Measurements from ENCODE around the gene SDCCAG8.

The SDCCAG8 gene

DNA sequence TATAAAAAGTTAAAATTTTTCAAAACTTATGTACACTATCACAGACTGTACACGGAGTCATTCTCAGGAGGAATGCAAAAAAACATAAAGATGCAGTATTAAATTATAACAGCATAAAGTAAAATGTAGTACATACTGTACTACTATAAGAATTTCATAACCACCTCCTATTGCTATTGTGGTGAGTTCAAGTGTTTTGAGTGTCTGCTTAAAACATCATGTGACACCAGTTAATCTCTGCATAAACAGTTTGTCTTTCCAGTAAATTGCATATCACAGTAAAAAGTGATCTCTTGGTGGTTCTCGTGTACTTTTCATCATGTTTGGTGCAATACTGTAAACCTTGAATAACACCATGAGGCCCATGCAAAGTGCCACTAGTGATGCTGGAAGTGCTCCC, 45.2 kb downstream of the SDCCAG8 start:
- TF ChIP-seq, protein P1, sequence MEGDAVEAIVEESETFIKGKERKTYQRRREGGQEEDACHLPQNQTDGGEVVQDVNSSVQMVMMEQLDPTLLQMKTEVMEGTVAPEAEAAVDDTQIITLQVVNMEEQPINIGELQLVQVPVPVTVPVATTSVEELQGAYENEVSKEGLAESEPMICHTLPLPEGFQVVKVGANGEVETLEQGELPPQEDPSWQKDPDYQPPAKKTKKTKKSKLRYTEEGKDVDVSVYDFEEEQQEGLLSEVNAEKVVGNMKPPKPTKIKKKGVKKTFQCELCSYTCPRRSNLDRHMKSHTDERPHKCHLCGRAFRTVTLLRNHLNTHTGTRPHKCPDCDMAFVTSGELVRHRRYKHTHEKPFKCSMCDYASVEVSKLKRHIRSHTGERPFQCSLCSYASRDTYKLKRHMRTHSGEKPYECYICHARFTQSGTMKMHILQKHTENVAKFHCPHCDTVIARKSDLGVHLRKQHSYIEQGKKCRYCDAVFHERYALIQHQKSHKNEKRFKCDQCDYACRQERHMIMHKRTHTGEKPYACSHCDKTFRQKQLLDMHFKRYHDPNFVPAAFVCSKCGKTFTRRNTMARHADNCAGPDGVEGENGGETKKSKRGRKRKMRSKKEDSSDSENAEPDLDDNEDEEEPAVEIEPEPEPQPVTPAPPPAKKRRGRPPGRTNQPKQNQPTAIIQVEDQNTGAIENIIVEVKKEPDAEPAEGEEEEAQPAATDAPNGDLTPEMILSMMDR (IDR thresholded peaks at IDR 0.05; ENCODE audit: low read depth, low read length, missing control alignments): no peak
- in situ Hi-C loops (cut with HindIII; ENCODE audit: low pct_ligation_motif_present, low sequenced_read_pairs): no loop called here
- no peak overlapping the region for H3K4me3 ChIP-seq (ENCODE audit: low read depth, low read length)
- H3K36me3 ChIP-seq (replicated peaks): peaks cover 12% of the 10 kb centered on the region
- DNase-seq: no peak
- H3K27ac ChIP-seq: no peak overlapping the region
- H3K27me3 ChIP-seq (replicated peaks): no peaks in the 10 kb centered on the region

- Histone ChIP-seq H3K27ac (no peak overlapping the region), H3K27me3 (replicated peaks) (no peaks in the 10 kb centered on the region), H3K4me3 (ENCODE audit: low read depth, low read length) (no peak overlapping the region), H3K36me3 (replicated peaks) (peaks cover 38% of the 10 kb centered on the region)
- TF ChIP-seq, protein P1 (IDR thresholded peaks at IDR 0.05; ENCODE audit: low read depth, low read length, missing control alignments): no peak
- no peak for DNase-seq
- in situ Hi-C loops (cut with HindIII; ENCODE audit: low pct_ligation_motif_present, low sequenced_read_pairs): no loop called here
Measured at GRCh38 chr1:243311809-243312208, 56.0 kb downstream of the SDCCAG8 start.

DNA sequence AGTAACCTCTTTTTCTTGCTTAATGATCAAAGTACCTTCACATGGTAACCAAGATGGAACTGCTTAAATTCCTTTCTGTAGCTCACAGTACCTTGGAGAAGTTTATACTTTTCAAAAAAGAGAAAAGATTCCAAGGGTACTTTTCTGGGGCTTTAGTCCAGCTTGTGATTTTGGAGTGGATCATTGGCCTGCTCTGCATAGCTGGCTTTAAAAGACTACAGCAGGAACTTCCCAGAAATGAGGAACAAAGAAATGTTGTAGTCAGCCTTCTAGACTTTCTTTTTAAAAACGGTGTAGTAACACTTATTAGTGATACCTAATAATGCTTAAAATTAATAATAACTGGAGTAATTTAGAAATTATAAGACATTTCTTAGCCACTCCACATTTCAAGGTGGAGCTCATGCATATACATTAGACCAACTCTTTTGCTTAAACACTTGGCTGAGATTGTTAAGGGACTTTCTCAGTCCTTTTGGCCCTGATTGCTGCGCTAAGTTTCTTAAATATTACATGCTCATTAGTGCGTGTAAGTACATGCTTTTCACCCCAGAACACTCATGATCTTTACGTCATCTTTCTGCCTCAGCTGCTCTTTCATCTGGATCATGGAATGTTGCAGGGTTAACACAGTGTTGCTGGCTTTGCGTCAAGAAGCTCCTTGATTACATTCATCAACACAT, 57.3 kb downstream of the SDCCAG8 start:
- DNase-seq: no peak
- Histone ChIP-seq H3K27ac (no peak overlapping the region), H3K4me3 (ENCODE audit: low read depth, low read length) (no peak overlapping the region), H3K27me3 (replicated peaks) (no peaks in the 10 kb centered on the region), H3K36me3 (replicated peaks) (peaks cover 42% of the 10 kb centered on the region)
- in situ Hi-C loops (cut with HindIII; ENCODE audit: low pct_ligation_motif_present, low sequenced_read_pairs): no loop called here
- TF ChIP-seq, protein P1 (IDR thresholded peaks at IDR 0.05; ENCODE audit: low read depth, low read length, missing control alignments): no peak

DNA sequence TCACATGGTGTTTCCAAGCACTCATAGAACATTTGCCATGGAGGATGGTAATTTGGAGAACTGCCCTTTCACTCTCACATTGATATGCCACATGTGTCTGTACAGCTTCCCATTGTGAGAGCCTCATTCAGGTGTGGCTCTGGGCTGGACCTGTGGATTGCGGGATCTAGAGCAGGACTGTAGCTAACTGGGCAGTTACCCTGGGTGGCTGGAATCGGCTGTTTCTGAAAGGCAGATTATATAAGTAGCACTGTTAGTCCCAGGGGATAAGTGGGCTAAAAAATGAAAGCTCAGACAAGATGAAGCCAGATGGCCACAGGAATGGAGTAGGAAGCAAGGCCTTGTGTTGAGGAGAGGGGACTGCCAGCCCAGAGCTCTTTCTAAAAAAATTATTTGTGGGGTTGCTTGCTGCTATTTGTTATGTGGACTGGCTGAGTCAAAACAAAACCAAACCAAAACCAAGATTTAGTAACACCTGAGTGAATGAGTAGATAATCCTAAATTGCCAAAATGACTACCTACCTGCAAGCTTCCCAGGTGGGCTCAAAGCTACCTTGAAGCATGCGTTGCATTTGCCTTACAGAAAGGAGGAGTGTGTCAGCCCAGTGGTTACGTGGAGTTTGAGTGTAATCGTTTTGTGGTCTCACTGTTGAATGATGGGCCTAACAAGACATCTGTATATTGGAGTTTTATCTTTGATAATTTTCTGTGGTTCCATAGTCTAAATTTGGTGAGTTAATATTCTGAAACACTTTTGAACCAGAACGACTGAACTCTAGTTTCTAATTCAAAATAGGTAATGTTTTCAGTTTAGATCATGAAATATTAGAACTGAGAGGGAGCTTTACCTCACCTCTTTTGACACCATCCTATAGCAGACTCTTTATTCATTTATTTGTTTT, 58.0 kb downstream of the SDCCAG8 start:
- no peak overlapping the region for H3K27ac ChIP-seq
- H3K27me3 ChIP-seq (replicated peaks): no peaks in the 10 kb centered on the region
- H3K36me3 ChIP-seq (replicated peaks): peaks cover 42% of the 10 kb centered on the region
- H3K4me3 ChIP-seq (ENCODE audit: low read depth, low read length): no peak overlapping the region
- no peak for DNase-seq
- in situ Hi-C loops (cut with HindIII; ENCODE audit: low pct_ligation_motif_present, low sequenced_read_pairs): no loop called here
- TF ChIP-seq, protein P1 (IDR thresholded peaks at IDR 0.05; ENCODE audit: low read depth, low read length, missing control alignments): no peak

DNA sequence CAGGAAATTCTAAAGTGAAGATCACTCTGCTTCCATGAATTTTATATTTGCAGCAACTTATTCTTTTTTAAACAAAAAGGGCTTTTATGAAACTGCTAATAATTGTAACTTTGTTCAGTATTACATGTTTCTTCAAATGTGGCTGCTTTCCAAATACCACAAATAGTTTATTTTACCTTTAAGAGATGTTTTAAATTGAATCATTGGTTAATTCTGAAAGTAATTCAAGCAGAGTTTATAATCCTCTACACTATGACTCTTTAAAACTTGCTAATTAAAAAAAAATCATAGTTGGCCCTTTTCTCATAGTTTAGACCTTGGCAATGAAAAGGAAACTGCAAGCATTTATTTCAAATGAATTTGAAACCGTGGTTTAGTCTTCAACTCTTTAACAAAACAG, 59.6 kb downstream of the SDCCAG8 start:
- DNase-seq: no peak
- TF ChIP-seq, protein P1 (IDR thresholded peaks at IDR 0.05; ENCODE audit: low read depth, low read length, missing control alignments): no peak
- Histone ChIP-seq H3K36me3 (replicated peaks) (peaks cover 45% of the 10 kb centered on the region), H3K27me3 (replicated peaks) (no peaks in the 10 kb centered on the region), H3K27ac (no peak overlapping the region), H3K4me3 (ENCODE audit: low read depth, low read length) (no peak overlapping the region)
- in situ Hi-C loops (cut with HindIII; ENCODE audit: low pct_ligation_motif_present, low sequenced_read_pairs): no loop called here
